K562 (cell line): Measurements from ENCODE around the gene ICAM1. TPM values are rescaled to one million over a fixed set of nuclear protein-coding genes. Genes with fewer than 3 reads are reported as not detected.

Experiments
- ATF3 ChIP-seq, 2 experiments: fragments of 450-650 bp in 1 of 2; sonication (generic) in 1 of 2; formaldehyde crosslinking in 1 of 2; IDR thresholded peaks in 1 of 2; conservative IDR thresholded peaks in 1 of 2; 2 replicates each; pipeline versions ENCODE4 v1.6.1 to v1.8.1; 2016 to 2023; ENCODE audit warnings: mild to moderate bottlenecking in 2 of 2, moderate library complexity in 2 of 2, inconsistent platforms in 1 of 2, missing genetic modification reagents in 1 of 2
- CHAMP1 ChIP-seq: fragments of 450-650 bp; IDR thresholded peaks from 2 replicates; pipeline ENCODE4 v1.6.1; 2016; ENCODE audit warnings: mild to moderate bottlenecking
- ELK1 ChIP-seq: sonication (generic); formaldehyde crosslinking; IDR thresholded peaks from 2 replicates; pipeline ENCODE4 v1.8.1; 2022; ENCODE audit warnings: missing genetic modification reagents
- FOXK1 ChIP-seq: sonication (generic); formaldehyde crosslinking; IDR thresholded peaks from 2 replicates; pipeline ENCODE4 v1.8.0; 2022; ENCODE audit warnings: missing genetic modification reagents, mild to moderate bottlenecking, borderline replicate concordance
- KLF10 ChIP-seq: fragments of 250-450 bp; sonication (Bioruptor Pico); IDR thresholded peaks from 2 replicates; pipeline ENCODE4 v1.6.1; 2021; ENCODE audit warnings: matching md5 sums
- MAFG ChIP-seq: fragments of 450-650 bp; conservative IDR thresholded peaks from 2 replicates; pipeline ENCODE4 v1.6.1; 2016; ENCODE audit warnings: missing genetic modification characterization, missing compliant biosample characterization
- MCM5 ChIP-seq: fragments of 450-650 bp; IDR thresholded peaks from 2 replicates; pipeline ENCODE4 v1.6.1; 2016; ENCODE audit warnings: low read depth
- NCOA4 ChIP-seq: fragments of 450-650 bp; IDR thresholded peaks from 2 replicates; pipeline ENCODE4 v1.6.1; 2018; ENCODE audit warnings: mild to moderate bottlenecking; ENCODE audit not compliant: partially characterized antibody
- NFXL1 ChIP-seq: fragments of 450-650 bp; formaldehyde crosslinking; IDR thresholded peaks from 2 replicates; pipeline ENCODE4 v1.4.0; 2021; ENCODE audit warnings: mild to moderate bottlenecking
- PHF21A ChIP-seq: fragments of 450-650 bp; IDR thresholded peaks from 2 replicates; pipeline ENCODE4 v1.6.1; 2017; ENCODE audit warnings: low read depth, borderline replicate concordance
- PTBP1 ChIP-seq: fragments of 200-400 bp; formaldehyde crosslinking; IDR thresholded peaks from 2 replicates; pipeline ENCODE4 v1.6.1; 2017; ENCODE audit warnings: low read depth, low read length
- RBM22 ChIP-seq: fragments of 200-400 bp; formaldehyde crosslinking; IDR thresholded peaks from 2 replicates; pipeline ENCODE4 v1.6.1; 2018; ENCODE audit warnings: low read length, low read depth; ENCODE audit not compliant: poor library complexity, severe bottlenecking
- RBM25 ChIP-seq: fragments of 200-400 bp; formaldehyde crosslinking; IDR thresholded peaks from 2 replicates; pipeline ENCODE4 v1.6.1; 2018; ENCODE audit warnings: low read length, low read depth, moderate library complexity; ENCODE audit not compliant: severe bottlenecking
- RFX5 ChIP-seq: IDR thresholded peaks from 2 replicates; pipeline ENCODE4 v1.6.1; 2011; ENCODE audit warnings: low read depth, mild to moderate bottlenecking, improper control_type of control experiment, low read length
- SAP30 ChIP-seq: fragments of 200-600 bp; sonication (generic); IDR thresholded peaks from 2 replicates; pipeline ENCODE4 v1.6.1; 2012; ENCODE audit warnings: borderline replicate concordance, low read depth, mild to moderate bottlenecking, moderate library complexity, low read length, control low read depth, inconsistent platforms; ENCODE audit not compliant: insufficient read depth, poor library complexity, severe bottlenecking
- SPI1 ChIP-seq: IDR thresholded peaks from 2 replicates; pipeline ENCODE4 v1.6.1; 2011; ENCODE audit warnings: low read depth, low read length, control low read depth, borderline replicate concordance
- TSHZ1 ChIP-seq: fragments of 250-450 bp; sonication (Bioruptor Pico); IDR thresholded peaks from 2 replicates; pipeline ENCODE4 v1.4.0; 2020; ENCODE audit warnings: mild to moderate bottlenecking, moderate library complexity
- ZC3H11A ChIP-seq: IDR thresholded peaks from 2 replicates; pipeline ENCODE4 v1.6.1; 2012; ENCODE audit warnings: low read depth, low read length, improper control_type of control experiment
- ZNF76 ChIP-seq: fragments of 250-450 bp; sonication (Bioruptor Pico); IDR thresholded peaks from 2 replicates; pipeline ENCODE4 v1.4.0; 2020; ENCODE audit warnings: mild to moderate bottlenecking, moderate library complexity, borderline replicate concordance
- polyA plus RNA-seq, 8 experiments: library from polyadenylated mRNA; depleted of rRNA in 4 of 8; stranded (reverse) in 5 of 8; unstranded in 3 of 8; fragments of >200 nt; fragmentation: Nextera tagmentation in 2 of 8; fragmentation: Illumina TruSeq in 1 of 8; extraction: Ambion mirVana in 2 of 8; extraction: Trizol in 1 of 8; gene quantifications; 2 replicates each; pipeline versions ENCODE4 v1.2.1 to v1.2.3, GENCODE V29; 2011 to 2014; ENCODE audit warnings: inconsistent platforms in 1 of 8, missing spikeins in 1 of 8
- total RNA-seq, 7 experiments: library from RNA; depleted of rRNA in 6 of 7; stranded (reverse); fragments of >200 nt in 6 of 7; fragmentation: Illumina TruSeq in 2 of 7; extraction: Trizol in 2 of 7; gene quantifications; 2 replicates each; pipeline versions ENCODE4 v1.2.1 to v1.2.3, GENCODE V29; 2011 to 2021; ENCODE audit warnings: low replicate concordance in 1 of 7

ICAM1 gene
- total and polyA plus RNA-seq, 9 of the 15 experiments (the other 6 are each of a cell fraction or from before 2014, with no cell fraction given) = 2.3 to 24.4 (median 13.4) TPM

GRCh38 chr19:10286803-10287737 is 16.1 kb downstream of the ICAM1 start, which contains the start of gene ICAM4 (continued):
- TF ChIP-seq TSHZ1 (CRISPR knock-in tag) = no peak
- no peak for TF ChIP-seq CHAMP1
- TF ChIP-seq RFX5 = no peak
- no peak for TF ChIP-seq ATF3 (IDR thresholded peaks at IDR 0.05)
- TF ChIP-seq ATF3 (CRISPR knock-in tag; conservative IDR thresholded peaks at IDR 0.05) = no peak
- TF ChIP-seq MAFG = no peak
- no peak for TF ChIP-seq FOXK1 (CRISPR knock-in tag)
- no peak for TF ChIP-seq PTBP1
- TF ChIP-seq PHF21A = peak; percentile 47; the same call in 1 of the 2 replicates
- TF ChIP-seq NCOA4 = no peak
- TF ChIP-seq NFXL1 = no peak
- TF ChIP-seq ELK1 (CRISPR knock-in tag) = peak; percentile 32; the same call in 1 of the 2 replicates
- no peak for TF ChIP-seq ZNF76 (CRISPR knock-in tag)
- peak; percentile 50 for TF ChIP-seq SAP30
- TF ChIP-seq SPI1 = no peak
- no peak for TF ChIP-seq RBM25
- TF ChIP-seq RBM22 = no peak
- no peak for TF ChIP-seq ZC3H11A
- no peak for TF ChIP-seq MCM5
- TF ChIP-seq KLF10 (CRISPR knock-in tag) = no peak
